Measurements from ENCODE around the gene TRIM56. TPM values are rescaled to one million over a fixed set of nuclear protein-coding genes. Genes with fewer than 3 reads are reported as not detected.
A peak's percentile ranks its signal among the peaks of the same experiment; 100 is the strongest.
"Not testable (repeated sequence)": the region's sequence is repeated elsewhere in the genome, so short reads cannot be mapped to it uniquely, and the experiment has no call there.

TRIM56 gene
- total RNA-seq, 4 donors from 2014 or later: 12.1 to 19.6 (median 13.6) TPM

DNA sequence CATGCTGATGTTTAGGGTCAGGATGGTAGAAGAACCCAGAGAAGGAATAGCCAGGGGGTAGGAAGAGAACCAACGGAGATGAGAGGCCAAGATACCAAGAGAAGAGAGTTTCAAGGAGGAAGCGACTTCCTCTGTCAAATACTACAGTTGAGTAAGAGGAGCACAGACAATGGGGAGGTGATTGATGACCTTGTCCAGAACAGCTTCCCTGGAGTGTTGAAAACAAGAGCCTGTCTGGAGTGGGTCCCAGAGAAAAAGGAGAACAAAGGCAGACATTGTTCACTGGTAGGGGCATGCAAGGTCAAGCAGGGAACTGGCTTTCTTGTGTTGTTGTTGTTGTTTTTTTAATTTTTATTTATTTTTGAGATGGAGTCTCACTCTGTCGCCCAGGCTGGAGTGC, 9.6 kb upstream of the TRIM56 start:
- DNase-seq: no peak
- H3K36me3 ChIP-seq: no peaks in the 10 kb centered on the region
- TF ChIP-seq, protein P1, sequence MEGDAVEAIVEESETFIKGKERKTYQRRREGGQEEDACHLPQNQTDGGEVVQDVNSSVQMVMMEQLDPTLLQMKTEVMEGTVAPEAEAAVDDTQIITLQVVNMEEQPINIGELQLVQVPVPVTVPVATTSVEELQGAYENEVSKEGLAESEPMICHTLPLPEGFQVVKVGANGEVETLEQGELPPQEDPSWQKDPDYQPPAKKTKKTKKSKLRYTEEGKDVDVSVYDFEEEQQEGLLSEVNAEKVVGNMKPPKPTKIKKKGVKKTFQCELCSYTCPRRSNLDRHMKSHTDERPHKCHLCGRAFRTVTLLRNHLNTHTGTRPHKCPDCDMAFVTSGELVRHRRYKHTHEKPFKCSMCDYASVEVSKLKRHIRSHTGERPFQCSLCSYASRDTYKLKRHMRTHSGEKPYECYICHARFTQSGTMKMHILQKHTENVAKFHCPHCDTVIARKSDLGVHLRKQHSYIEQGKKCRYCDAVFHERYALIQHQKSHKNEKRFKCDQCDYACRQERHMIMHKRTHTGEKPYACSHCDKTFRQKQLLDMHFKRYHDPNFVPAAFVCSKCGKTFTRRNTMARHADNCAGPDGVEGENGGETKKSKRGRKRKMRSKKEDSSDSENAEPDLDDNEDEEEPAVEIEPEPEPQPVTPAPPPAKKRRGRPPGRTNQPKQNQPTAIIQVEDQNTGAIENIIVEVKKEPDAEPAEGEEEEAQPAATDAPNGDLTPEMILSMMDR (IDR thresholded peaks at IDR 0.05): no peak
- no peak for TF ChIP-seq POLR2A (IDR thresholded peaks at IDR 0.05)
- H3K9me3 ChIP-seq: no peaks in the 10 kb centered on the region
- peaks cover 0 to 7% (median 0%) of the 10 kb centered on the region in 3 donors for H3K4me1 ChIP-seq
- H3K27ac ChIP-seq: no peak overlapping the region
- H3K27me3 ChIP-seq: peaks cover 0 to 15% (median 0%) of the 10 kb centered on the region in 4 donors
- intact Hi-C loops (cut with DNase I): no loop called here
- H3K4me3 ChIP-seq: no peak overlapping the region
- 63 to 70% methylated on average over 3 of the region's 3 CpGs for WGBS, 2 donors

DNA sequence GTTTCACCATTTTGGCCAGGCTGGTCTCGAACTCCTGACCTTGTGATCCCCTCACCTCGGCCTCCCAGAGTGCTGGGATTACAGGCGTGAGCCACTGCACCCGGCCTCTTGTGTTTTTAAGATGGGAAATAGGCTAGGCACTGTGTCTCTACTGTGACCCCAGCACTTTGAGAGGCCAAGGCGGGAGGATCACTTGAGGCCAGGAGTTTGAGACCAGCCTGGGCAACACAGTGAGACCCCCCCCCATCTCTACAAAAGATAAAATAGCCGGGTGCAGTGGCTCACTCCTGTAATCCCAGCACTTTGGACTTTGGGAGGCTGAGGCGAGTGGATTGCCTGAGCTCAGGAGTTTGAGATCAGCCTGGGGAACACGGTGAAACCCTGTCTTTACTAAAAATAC, 9.1 kb upstream of the TRIM56 start:
- H3K9me3 ChIP-seq; H3K36me3 ChIP-seq; intact Hi-C loops (cut with DNase I); H3K4me3 ChIP-seq; H3K4me1 ChIP-seq; DNase-seq; H3K27me3 ChIP-seq; H3K27ac ChIP-seq: not testable (repeated sequence)
- 67 to 75% methylated on average over 4 to 5 of the region's 8 CpGs for WGBS, 2 donors

DNA sequence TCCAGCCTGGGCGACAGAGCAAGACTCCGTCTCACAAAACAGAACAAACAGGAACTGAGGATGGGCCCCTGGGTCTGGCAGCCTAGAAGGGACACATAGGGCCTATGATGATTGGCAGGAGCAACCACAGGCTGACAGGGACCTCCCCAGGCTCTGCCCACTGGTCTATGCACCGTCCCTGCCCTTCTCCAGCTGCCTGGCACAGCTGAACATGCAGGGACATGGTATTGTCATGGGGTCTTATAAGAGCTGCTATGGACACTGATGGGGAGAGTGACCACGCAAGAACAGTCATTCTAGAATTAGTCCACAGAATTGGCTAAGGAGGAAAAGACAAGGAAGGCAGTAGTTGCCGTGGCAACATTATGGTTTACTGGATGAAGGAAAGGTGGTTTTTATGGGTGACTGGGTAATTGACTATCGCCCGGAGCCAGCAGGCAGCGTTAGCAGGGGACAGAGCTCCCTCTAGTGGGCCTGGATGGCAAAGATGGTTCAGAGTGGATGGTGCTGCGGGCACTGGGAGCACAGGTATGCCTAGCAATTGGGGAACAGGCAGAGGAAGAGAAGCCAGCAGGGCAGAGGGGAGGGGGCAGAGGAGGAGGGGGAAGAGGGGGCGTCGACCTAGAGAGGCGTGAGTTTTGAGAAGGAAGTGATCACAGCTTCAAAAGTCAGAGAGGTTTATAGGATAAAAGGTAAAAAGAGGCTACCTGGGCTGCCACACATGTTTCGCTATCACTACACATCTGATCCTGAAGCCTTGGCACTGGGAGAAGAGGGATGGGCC, 7.8 kb upstream of the TRIM56 start:
- DNase-seq: no peak
- H3K4me1 ChIP-seq: peaks cover 0 to 7% (median 0%) of the 10 kb centered on the region in 3 donors
- H3K36me3 ChIP-seq: no peaks in the 10 kb centered on the region
- H3K27me3 ChIP-seq: peaks cover 0 to 10% (median 0%) of the 10 kb centered on the region in 4 donors
- H3K4me3 ChIP-seq: no peak overlapping the region
- 20 to 24% methylated on average over 13 of the region's 13 CpGs for WGBS, 2 donors
- H3K9me3 ChIP-seq: no peaks in the 10 kb centered on the region
- no peak for TF ChIP-seq POLR2A (IDR thresholded peaks at IDR 0.05)
- TF ChIP-seq, protein P1 (IDR thresholded peaks at IDR 0.05): peak; percentile 54 to 85 (median 76)
- H3K27ac ChIP-seq: no peak overlapping the region
- intact Hi-C loops (cut with DNase I): no loop called here

DNA sequence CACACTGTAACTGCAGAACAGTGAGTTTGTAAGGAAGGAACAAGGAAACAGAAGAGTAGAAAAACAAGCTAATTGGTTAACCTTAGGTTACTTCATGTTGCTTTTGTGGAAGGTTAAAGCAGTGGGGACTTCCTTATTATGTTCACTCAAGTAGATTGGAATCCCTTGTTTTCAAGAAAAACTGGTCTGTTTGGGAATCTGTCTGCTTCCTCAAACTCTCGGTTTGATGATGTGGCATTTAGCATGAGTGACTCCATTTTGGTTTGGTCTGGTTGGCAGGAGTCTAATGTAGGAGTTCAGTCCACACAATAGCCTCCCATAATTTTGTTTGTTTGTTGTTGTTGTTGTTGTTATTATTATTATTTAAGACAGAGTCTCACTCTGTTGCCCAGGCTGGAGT, 3.8 kb upstream of the TRIM56 start:
- H3K27ac ChIP-seq: peak overlapping the region in 1 of 4 donors; percentile 16
- intact Hi-C loops (cut with DNase I): no loop called here
- WGBS, 2 donors: 32 to 39% methylated on average over 1 of the region's 1 CpG
- peaks cover 12 to 22% (median 12%) of the 10 kb centered on the region in 3 donors for H3K4me1 ChIP-seq
- DNase-seq: no peak
- no peaks in the 10 kb centered on the region for H3K36me3 ChIP-seq
- H3K9me3 ChIP-seq: no peaks in the 10 kb centered on the region
- TF ChIP-seq, protein P1 (IDR thresholded peaks at IDR 0.05): no peak
- no peak for TF ChIP-seq POLR2A (IDR thresholded peaks at IDR 0.05)
- H3K4me3 ChIP-seq: no peak overlapping the region
- H3K27me3 ChIP-seq: peaks cover 0 to 10% (median 0%) of the 10 kb centered on the region in 4 donors

DNA sequence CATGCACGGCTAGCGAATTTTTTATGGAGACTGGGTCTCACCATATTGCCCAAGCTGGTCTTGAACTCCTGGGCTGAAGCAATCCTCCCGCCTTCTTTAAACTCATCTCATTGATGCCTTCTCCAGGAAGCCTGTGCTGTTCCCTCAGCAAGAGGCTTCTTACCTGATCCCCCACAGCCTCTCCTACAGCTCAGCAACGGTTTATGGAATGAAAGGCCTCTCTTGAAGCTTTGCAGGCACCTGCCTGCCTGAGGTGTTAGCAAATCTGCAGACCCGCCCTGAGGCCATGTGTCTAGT, 468 bp upstream of the TRIM56 start:
- Histone ChIP-seq H3K27ac (peak overlapping the region; percentile 93 to 97 (median 94)), H3K9me3 (no peaks in the 10 kb centered on the region), H3K4me1 (peaks cover 26 to 49% (median 34%) of the 10 kb centered on the region in 3 donors), H3K4me3 (peak overlapping the region; percentile 59 to 84 (median 70)), H3K36me3 (peaks cover 9 to 30% (median 20%) of the 10 kb centered on the region in 3 donors), H3K27me3 (peaks cover 0 to 5% (median 0%) of the 10 kb centered on the region in 4 donors)
- intact Hi-C loops (cut with DNase I): no loop called here
- WGBS, 2 donors: 33 to 56% methylated on average over 4 to 5 of the region's 5 CpGs
- TF ChIP-seq POLR2A (IDR thresholded peaks at IDR 0.05): no peak
- TF ChIP-seq, protein P1 (IDR thresholded peaks at IDR 0.05): no peak
- DNase-seq: no peak
